GDM1 (cell line): ENCODE results near the gene KHDRBS2.

ENCODE experiments used
- DNase-seq: peaks from one replicate; lab custom pipeline; 2025; lab: John Stamatoyannopoulos, UW

The KHDRBS2 gene

GRCh38 chr6:62285612-62286469 is at the start of gene KHDRBS2:
KHDRBS2 (minus strand) TSS chr6:62286225.
- peak; percentile 22 for DNase-seq

- DNase-seq = no peak
Observed at GRCh38 chr6:62328607-62329006, 42.6 kb upstream of the KHDRBS2 start.

GRCh38 chr6:62324834-62325233 is 38.8 kb upstream of the KHDRBS2 start:
- DNase-seq = no peak

GRCh38 chr6:62323818-62324431 is 37.9 kb upstream of the KHDRBS2 start:
- DNase-seq = no peak

GRCh38 chr6:62298745-62299392 is 12.8 kb upstream of the KHDRBS2 start:
- DNase-seq = no peak

GRCh38 chr6:62296541-62296940 is 10.5 kb upstream of the KHDRBS2 start:
- DNase-seq = no peak

GRCh38 chr6:62288974-62289373 is 2.9 kb upstream of the KHDRBS2 start:
- no peak for DNase-seq

- DNase-seq = no peak
Observed at GRCh38 chr6:62288562-62288961, 2.5 kb upstream of the KHDRBS2 start.

GRCh38 chr6:62286470-62286843 is 432 bp upstream of the KHDRBS2 start:
- DNase-seq = no peak

GRCh38 chr6:62284725-62285124 is 1.3 kb downstream of the KHDRBS2 start:
- no peak for DNase-seq

- DNase-seq = no peak
Observed at GRCh38 chr6:62283796-62284411, 2.1 kb downstream of the KHDRBS2 start.

- DNase-seq = no peak
Observed at GRCh38 chr6:62283365-62283764, 2.7 kb downstream of the KHDRBS2 start.

GRCh38 chr6:62280099-62280498 is 5.9 kb downstream of the KHDRBS2 start:
- no peak for DNase-seq

GRCh38 chr6:62272114-62272513 is 13.9 kb downstream of the KHDRBS2 start:
- DNase-seq = no peak

- DNase-seq = no peak
Observed at GRCh38 chr6:62265906-62266525, 20.0 kb downstream of the KHDRBS2 start.

GRCh38 chr6:62262283-62262682 is 23.7 kb downstream of the KHDRBS2 start:
- no peak for DNase-seq

GRCh38 chr6:62246087-62246486 is 39.9 kb downstream of the KHDRBS2 start:
- no peak for DNase-seq

- DNase-seq = no peak
Observed at GRCh38 chr6:62236784-62237183, 49.2 kb downstream of the KHDRBS2 start.

- DNase-seq = no peak
Observed at GRCh38 chr6:62229231-62229630, 56.8 kb downstream of the KHDRBS2 start.

- DNase-seq = no peak
Observed at GRCh38 chr6:62217866-62218265, 68.2 kb downstream of the KHDRBS2 start.

GRCh38 chr6:62202078-62202477 is 83.9 kb downstream of the KHDRBS2 start:
- DNase-seq = no peak

GRCh38 chr6:62192593-62192992 is 93.4 kb downstream of the KHDRBS2 start:
- no peak for DNase-seq
